A549 (cell line): Measurements from ENCODE around the gene HBZ. TPM values are rescaled to one million over a fixed set of nuclear protein-coding genes. Genes with fewer than 3 reads are reported as not detected.

Experiments used
- ATAC-seq, 2 experiments: fragments of 200-7000 bp in 1 of 2; fragments of >200 bp in 1 of 2; cut with Nextera tagmentation in 1 of 2; cut with Tn5 transposase in 1 of 2; 3 replicates each; pipeline versions ENCODE4 v1.8.0 to v1.9.1; 2018 to 2020; ENCODE audit warnings: mild to moderate bottlenecking in 1 of 2, moderate library complexity in 1 of 2
- CTCF ChIA-PET: fragments of 300-600 bp; sonication (Branson Sonifier 250); formaldehyde crosslinking; extraction: SDS; loops from one replicate; lab custom pipeline; 2021; ENCODE audit warnings: antibody characterized with exemption, inconsistent platforms; lab: Yijun Ruan, JAX
- POLR2A ChIA-PET: fragments of 350-600 bp; formaldehyde crosslinking; extraction: SDS; loops from one replicate; lab custom pipeline; 2021; ENCODE audit warnings: antibody characterized with exemption, inconsistent platforms; lab: Yijun Ruan, JAX
- DNase-seq, 2 experiments: peaks; one replicate each; pipeline versions ENCODE4 v3.0.0 to v3.0.0-alpha.2; 2011 to 2016; ENCODE audit warnings: low read depth in 1 of 2, low spot score in 1 of 2
- FAIRE-seq: peaks from 2 replicates; lab custom pipeline; 2011; peaks lifted over from hg19 to GRCh38; lab: Jason Lieb, UNC
- H3K27ac ChIP-seq, 2 experiments: fragments of >200 bp; sonication (Bioruptor Twin); formaldehyde crosslinking; 3 replicates each; pipeline ENCODE4 v1.5.1; 2016 to 2017
- H3K4me1 ChIP-seq: fragments of >200 bp; sonication (Bioruptor Twin); formaldehyde crosslinking; 3 replicates; pipeline ENCODE4 v1.6.1; 2016
- H3K4me2 ChIP-seq: fragments of >200 bp; sonication (Bioruptor Twin); formaldehyde crosslinking; 3 replicates; pipeline ENCODE4 v1.6.1; 2016
- H3K4me3 ChIP-seq: fragments of >200 bp; sonication (Bioruptor Twin); formaldehyde crosslinking; 3 replicates; pipeline ENCODE4 v1.5.1; 2016
- H3K9me3 ChIP-seq: fragments of >200 bp; sonication (Bioruptor Twin); formaldehyde crosslinking; 3 replicates; pipeline ENCODE4 v1.6.1; 2016
- CBX8 ChIP-seq: fragments of 200-600 bp; sonication (generic); IDR thresholded peaks from 2 replicates; pipeline ENCODE4 v1.6.1; 2016
- CEBPB ChIP-seq, 2 experiments: fragments of >200 bp in 1 of 2; sonication (Bioruptor Twin) in 1 of 2; formaldehyde crosslinking in 1 of 2; IDR thresholded peaks; 2 replicates each; pipeline ENCODE4 v1.6.1; 2012 to 2016
- CHD4 ChIP-seq: fragments of 200-600 bp; sonication (generic); IDR thresholded peaks from 2 replicates; pipeline ENCODE4 v1.6.1; 2016; ENCODE audit warnings: antibody characterized with exemption, mild to moderate bottlenecking, borderline replicate concordance
- EHF ChIP-seq: fragments of 250-450 bp; sonication (Bioruptor Pico); IDR thresholded peaks from 2 replicates; pipeline ENCODE4 v1.5.0; 2020; ENCODE audit warnings: mild to moderate bottlenecking
- EP300 ChIP-seq, 2 experiments: fragments of >200 bp; sonication (Bioruptor Twin); formaldehyde crosslinking; IDR thresholded peaks; 2 replicates in 1 of 2; 3 replicates in 1 of 2; pipeline ENCODE4 v1.6.1; 2016 to 2017
- ESRRA ChIP-seq: fragments of 150-350 bp; IDR thresholded peaks from 2 replicates; pipeline ENCODE4 v1.6.1; 2014; ENCODE audit warnings: mild to moderate bottlenecking, low read length, borderline replicate concordance
- FOSB ChIP-seq: fragments of 250-450 bp; sonication (Bioruptor Pico); IDR thresholded peaks from 2 replicates; pipeline ENCODE4 v1.5.0; 2020; ENCODE audit warnings: mild to moderate bottlenecking, moderate library complexity
- FOSL2 ChIP-seq, 2 experiments: fragments of 450-650 bp in 1 of 2; fragments of >200 bp in 1 of 2; sonication (Bioruptor Twin) in 1 of 2; formaldehyde crosslinking; IDR thresholded peaks; 2 replicates each; pipeline versions ENCODE4 v1.5.0 to v1.6.1; 2016 to 2020; ENCODE audit warnings: mild to moderate bottlenecking in 1 of 2, moderate library complexity in 1 of 2
- GATA3 ChIP-seq: IDR thresholded peaks from 2 replicates; pipeline ENCODE4 v1.6.1; 2012; ENCODE audit warnings: borderline replicate concordance
- HOXA7 ChIP-seq: fragments of 250-450 bp; sonication (Bioruptor Pico); IDR thresholded peaks from 2 replicates; pipeline ENCODE4 v1.5.0; 2020; ENCODE audit warnings: mild to moderate bottlenecking, moderate library complexity
- HOXB13 ChIP-seq: fragments of 250-450 bp; sonication (Bioruptor Pico); IDR thresholded peaks from 2 replicates; pipeline ENCODE4 v1.5.0; 2020; ENCODE audit warnings: low read depth, mild to moderate bottlenecking, moderate library complexity
- JUNB ChIP-seq: fragments of >200 bp; sonication (Bioruptor Twin); formaldehyde crosslinking; IDR thresholded peaks from 2 replicates; pipeline ENCODE4 v1.6.1; 2016
- KDM5A ChIP-seq: fragments of 200-600 bp; sonication (generic); IDR thresholded peaks from 2 replicates; pipeline ENCODE4 v1.6.1; 2016; ENCODE audit warnings: antibody characterized with exemption, mild to moderate bottlenecking
- POLR2A ChIP-seq: IDR thresholded peaks from 2 replicates; pipeline ENCODE4 v1.6.1; 2012; ENCODE audit warnings: mild to moderate bottlenecking, low read length
- POLR2AphosphoS2 ChIP-seq: conservative IDR thresholded peaks from 2 replicates; pipeline ENCODE4 v1.6.1; 2012; ENCODE audit warnings: low read length, improper control_type of control experiment, inconsistent platforms
- RARB ChIP-seq: fragments of 250-450 bp; sonication (Bioruptor Pico); IDR thresholded peaks from 2 replicates; pipeline ENCODE4 v1.8.0; 2021; ENCODE audit warnings: mild to moderate bottlenecking, moderate library complexity
- RCOR1 ChIP-seq: fragments of 150-350 bp; IDR thresholded peaks from 2 replicates; pipeline ENCODE4 v1.6.1; 2014; ENCODE audit warnings: antibody characterized with exemption, low read length, low read depth
- RFX5 ChIP-seq: fragments of 450-650 bp; IDR thresholded peaks from 2 replicates; pipeline ENCODE4 v1.7.1; 2014; ENCODE audit warnings: antibody characterized with exemption, mild to moderate bottlenecking, moderate library complexity
- RNF2 ChIP-seq: fragments of 200-600 bp; sonication (generic); IDR thresholded peaks from 2 replicates; pipeline ENCODE4 v1.6.1; 2016; ENCODE audit warnings: low read depth, mild to moderate bottlenecking, antibody characterized with exemption, moderate library complexity, borderline replicate concordance
- SREBF2 ChIP-seq: fragments of 450-650 bp; IDR thresholded peaks from 2 replicates; pipeline ENCODE4 v1.6.1; 2014; ENCODE audit warnings: mild to moderate bottlenecking, moderate library complexity
- ZC3H11A ChIP-seq: fragments of 450-650 bp; IDR thresholded peaks from 2 replicates; pipeline ENCODE4 v1.6.1; 2014; ENCODE audit warnings: antibody characterized with exemption, mild to moderate bottlenecking
- WGBS: methylation state at CpG from one replicate; pipeline ENCODE4 v1.1.6; 2017; ENCODE audit errors: missing lambda C conversion rate; 5-methylcytosine and 5-hydroxymethylcytosine counted together
- polyA plus RNA-seq, 4 experiments: library from polyadenylated mRNA; depleted of rRNA in 3 of 4; stranded (reverse); fragments of >200 nt; fragmentation: RNase III in 1 of 4; extraction: RNeasy Plus Mini Kit Qiagen cat#74134 plus additional on column Dnase treatment in 1 of 4; gene quantifications; 2 replicates in 3 of 4; 3 replicates in 1 of 4; pipeline ENCODE4 v1.2.3, GENCODE V29; 2011 to 2017
- TF ChIP-seq, protein P1 (sequence below): fragments of 250-450 bp; sonication (Bioruptor Pico); IDR thresholded peaks from 2 replicates; pipeline ENCODE4 v1.5.0; 2021; ENCODE audit warnings: mild to moderate bottlenecking, moderate library complexity, borderline replicate concordance
- TF ChIP-seq, protein P2 (sequence below): fragments of 150-350 bp; IDR thresholded peaks from 2 replicates; pipeline ENCODE4 v1.6.1; 2014; ENCODE audit warnings: low read depth, mild to moderate bottlenecking, low read length
- TF ChIP-seq, protein P3 (sequence below): fragments of 250-450 bp; sonication (Bioruptor Pico); IDR thresholded peaks from 2 replicates; pipeline ENCODE4 v1.5.0; 2020; ENCODE audit warnings: low read depth, mild to moderate bottlenecking, moderate library complexity
- TF ChIP-seq, protein P4 (sequence below): fragments of >200 bp; sonication (Bioruptor Twin); formaldehyde crosslinking; IDR thresholded peaks from 3 replicates; pipeline ENCODE4 v1.6.1; 2016
- TF ChIP-seq, protein P5 (sequence below): IDR thresholded peaks from 2 replicates; pipeline ENCODE4 v1.6.1; 2012
- TF ChIP-seq, protein P6 (sequence below): fragments of >200 bp; sonication (Bioruptor Twin); formaldehyde crosslinking; IDR thresholded peaks from 3 replicates; pipeline ENCODE4 v1.5.1; 2016
- TF ChIP-seq, protein P7 (sequence below): IDR thresholded peaks from 2 replicates; pipeline ENCODE4 v1.6.1; 2012; ENCODE audit warnings: low read depth, borderline replicate concordance

HBZ gene
- polyA plus RNA-seq, 2 of the 4 experiments (the other 2 are of a cell fraction) = not detected

DNA sequence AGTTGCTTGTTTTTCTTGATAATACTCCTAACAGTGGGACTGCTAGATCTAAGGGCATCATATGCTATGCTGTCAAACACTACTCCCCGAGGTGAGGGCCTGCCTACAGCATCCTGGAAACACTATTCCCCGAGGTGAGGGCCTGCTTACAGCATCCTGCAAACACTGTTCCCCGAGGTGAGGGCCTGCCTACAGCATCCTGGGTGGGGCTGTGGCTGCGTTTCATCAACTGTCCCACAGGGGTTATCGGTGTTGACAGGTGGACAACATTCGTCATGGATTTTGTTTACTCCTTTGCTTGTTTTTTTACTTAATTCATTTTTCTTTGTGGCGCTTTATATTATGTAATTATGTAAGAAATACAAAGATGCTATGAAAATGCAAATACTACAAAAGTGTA, 36.4 kb upstream of the HBZ start:
- CTCF ChIA-PET = interaction anchor here (1.0 to 4.8 kb wide), 4 partner anchors 14 to 246 kb away, joined by 3 to 52 read pairs (median 30); partner anchors contain the start of gene HBQ1
- H3K27ac ChIP-seq = no peak overlapping the region
- 76% methylated on average over 7 of the region's 7 CpGs for WGBS
- H3K4me2 ChIP-seq = no peak overlapping the region
- TF ChIP-seq POLR2A = no peak
- no peak for TF ChIP-seq JUNB
- TF ChIP-seq, protein P1, sequence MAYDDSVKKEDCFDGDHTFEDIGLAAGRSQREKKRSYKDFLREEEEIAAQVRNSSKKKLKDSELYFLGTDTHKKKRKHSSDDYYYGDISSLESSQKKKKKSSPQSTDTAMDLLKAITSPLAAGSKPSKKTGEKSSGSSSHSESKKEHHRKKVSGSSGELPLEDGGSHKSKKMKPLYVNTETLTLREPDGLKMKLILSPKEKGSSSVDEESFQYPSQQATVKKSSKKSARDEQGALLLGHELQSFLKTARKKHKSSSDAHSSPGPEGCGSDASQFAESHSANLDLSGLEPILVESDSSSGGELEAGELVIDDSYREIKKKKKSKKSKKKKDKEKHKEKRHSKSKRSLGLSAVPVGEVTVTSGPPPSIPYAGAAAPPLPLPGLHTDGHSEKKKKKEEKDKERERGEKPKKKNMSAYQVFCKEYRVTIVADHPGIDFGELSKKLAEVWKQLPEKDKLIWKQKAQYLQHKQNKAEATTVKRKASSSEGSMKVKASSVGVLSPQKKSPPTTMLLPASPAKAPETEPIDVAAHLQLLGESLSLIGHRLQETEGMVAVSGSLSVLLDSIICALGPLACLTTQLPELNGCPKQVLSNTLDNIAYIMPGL (CRISPR knock-in tag) = no peak
- TF ChIP-seq KDM5A = no peak
- no peak for TF ChIP-seq RFX5
- TF ChIP-seq FOSL2 (IDR thresholded peaks at IDR 0.05) = no peak
- no peak for TF ChIP-seq FOSL2 (CRISPR knock-in tag; IDR thresholded peaks at IDR 0.05)
- no peak for TF ChIP-seq GATA3
- TF ChIP-seq CEBPB (IDR thresholded peaks at IDR 0.05) = no peak
- TF ChIP-seq SREBF2 = no peak
- TF ChIP-seq HOXA7 = no peak
- TF ChIP-seq, protein P2, sequence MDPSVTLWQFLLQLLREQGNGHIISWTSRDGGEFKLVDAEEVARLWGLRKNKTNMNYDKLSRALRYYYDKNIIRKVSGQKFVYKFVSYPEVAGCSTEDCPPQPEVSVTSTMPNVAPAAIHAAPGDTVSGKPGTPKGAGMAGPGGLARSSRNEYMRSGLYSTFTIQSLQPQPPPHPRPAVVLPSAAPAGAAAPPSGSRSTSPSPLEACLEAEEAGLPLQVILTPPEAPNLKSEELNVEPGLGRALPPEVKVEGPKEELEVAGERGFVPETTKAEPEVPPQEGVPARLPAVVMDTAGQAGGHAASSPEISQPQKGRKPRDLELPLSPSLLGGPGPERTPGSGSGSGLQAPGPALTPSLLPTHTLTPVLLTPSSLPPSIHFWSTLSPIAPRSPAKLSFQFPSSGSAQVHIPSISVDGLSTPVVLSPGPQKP = no peak
- TF ChIP-seq, protein P3, sequence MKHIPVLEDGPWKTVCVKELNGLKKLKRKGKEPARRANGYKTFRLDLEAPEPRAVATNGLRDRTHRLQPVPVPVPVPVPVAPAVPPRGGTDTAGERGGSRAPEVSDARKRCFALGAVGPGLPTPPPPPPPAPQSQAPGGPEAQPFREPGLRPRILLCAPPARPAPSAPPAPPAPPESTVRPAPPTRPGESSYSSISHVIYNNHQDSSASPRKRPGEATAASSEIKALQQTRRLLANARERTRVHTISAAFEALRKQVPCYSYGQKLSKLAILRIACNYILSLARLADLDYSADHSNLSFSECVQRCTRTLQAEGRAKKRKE = no peak
- no peak for TF ChIP-seq CHD4
- no peak for TF ChIP-seq FOSB (CRISPR knock-in tag)
- no peak for TF ChIP-seq RCOR1
- TF ChIP-seq ZC3H11A = no peak
- TF ChIP-seq HOXB13 (CRISPR knock-in tag) = no peak
- TF ChIP-seq POLR2AphosphoS2 = no peak
- no peak for TF ChIP-seq RARB (CRISPR knock-in tag)
- no peaks in the 10 kb centered on the region for H3K9me3 ChIP-seq
- H3K4me1 ChIP-seq = peaks cover 31% of the 10 kb centered on the region
- ATAC-seq (no peak), FAIRE-seq (no peak), DNase-seq (no peak)
- no peak overlapping the region for H3K4me3 ChIP-seq
- POLR2A ChIA-PET = no interaction called here

DNA sequence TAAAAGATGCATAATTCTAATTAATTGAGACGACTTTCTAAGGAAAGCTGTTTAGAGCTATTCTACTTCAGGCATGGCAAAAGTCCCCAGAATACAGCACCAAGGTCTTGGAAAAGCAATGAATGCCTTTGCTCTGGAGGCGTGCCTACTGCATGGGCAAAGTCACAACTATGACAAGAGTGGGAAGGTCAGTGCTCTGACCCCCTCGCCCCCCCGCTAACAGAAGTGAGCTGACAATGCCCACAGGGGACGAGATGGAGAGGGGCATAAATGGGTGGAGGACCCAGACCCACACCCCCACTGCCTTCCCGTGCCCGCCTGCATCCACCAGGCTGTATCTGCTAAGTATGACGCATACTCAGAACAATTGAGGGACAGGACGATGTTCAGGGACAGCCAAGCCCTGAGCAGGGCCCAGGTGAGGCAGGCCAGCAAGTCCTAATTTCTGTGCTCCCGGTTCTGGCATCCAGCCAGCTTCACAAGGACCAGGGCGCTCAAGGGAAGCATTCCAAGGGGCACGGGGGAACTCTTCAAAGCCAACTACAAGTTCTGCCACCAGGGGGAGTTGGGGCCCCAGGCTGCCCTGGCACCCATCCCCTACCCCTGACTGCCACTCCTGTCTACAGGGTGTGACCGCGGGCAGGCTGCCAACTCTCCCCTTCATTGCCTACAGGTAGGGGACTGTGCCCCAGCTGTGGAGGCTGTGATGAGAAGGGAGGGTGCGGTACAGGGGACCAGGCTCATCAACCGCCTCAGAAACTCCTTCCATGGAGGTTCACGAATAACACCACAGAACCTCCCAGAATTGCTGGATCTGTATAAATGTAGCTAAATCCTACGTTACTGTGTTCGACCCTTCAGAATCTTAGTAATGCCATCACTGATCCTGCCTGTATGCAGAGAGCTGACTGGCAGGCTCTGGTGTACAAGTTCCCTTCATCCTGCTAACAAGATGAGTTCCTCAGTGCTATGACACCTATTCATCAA, 34.8 kb upstream of the HBZ start:
- ChIA-PET POLR2A (interaction anchor here (0.7 kb wide), 1 partner anchor 20 kb away, joined by 3 read pairs; no protein-coding TSS in a partner anchor), CTCF (interaction anchor here (0.6 to 4.8 kb wide), 31 partner anchors 8 to 298 kb away, joined by 3 to 52 read pairs (median 4); partner anchors contain the start of genes HBQ1 and RHBDF1)
- Histone ChIP-seq H3K4me3 (no peak overlapping the region), H3K4me2 (peak overlapping the region; percentile 16; the same call in 1 of the 3 replicates), H3K27ac (peak overlapping the region in 1 of 2 experiments; percentile 13; a peak in 1 of 6 replicates), H3K9me3 (no peaks in the 10 kb centered on the region), H3K4me1 (peaks cover 29% of the 10 kb centered on the region)
- FAIRE-seq (no peak), DNase-seq (peak; percentile 70 to 74), ATAC-seq (peak; percentile 81 to 92; a peak in 5 of 6 replicates)
- WGBS = 65% methylated on average over 16 of the region's 19 CpGs
- TF ChIP-seq HOXA7 (no peak), EHF (CRISPR knock-in tag) (no peak), ESRRA (no peak), RNF2 (no peak), EP300 (IDR thresholded peaks at IDR 0.05) (no peak), CBX8 (no peak)
- TF ChIP-seq, protein P4, sequence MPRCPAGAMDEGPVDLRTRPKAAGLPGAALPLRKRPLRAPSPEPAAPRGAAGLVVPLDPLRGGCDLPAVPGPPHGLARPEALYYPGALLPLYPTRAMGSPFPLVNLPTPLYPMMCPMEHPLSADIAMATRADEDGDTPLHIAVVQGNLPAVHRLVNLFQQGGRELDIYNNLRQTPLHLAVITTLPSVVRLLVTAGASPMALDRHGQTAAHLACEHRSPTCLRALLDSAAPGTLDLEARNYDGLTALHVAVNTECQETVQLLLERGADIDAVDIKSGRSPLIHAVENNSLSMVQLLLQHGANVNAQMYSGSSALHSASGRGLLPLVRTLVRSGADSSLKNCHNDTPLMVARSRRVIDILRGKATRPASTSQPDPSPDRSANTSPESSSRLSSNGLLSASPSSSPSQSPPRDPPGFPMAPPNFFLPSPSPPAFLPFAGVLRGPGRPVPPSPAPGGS = no peak
- TF ChIP-seq, protein P5, sequence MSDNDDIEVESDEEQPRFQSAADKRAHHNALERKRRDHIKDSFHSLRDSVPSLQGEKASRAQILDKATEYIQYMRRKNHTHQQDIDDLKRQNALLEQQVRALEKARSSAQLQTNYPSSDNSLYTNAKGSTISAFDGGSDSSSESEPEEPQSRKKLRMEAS = 0 out of 2 replicates have a peak, but pooled peaks have one; percentile 23
- TF ChIP-seq, protein P6, sequence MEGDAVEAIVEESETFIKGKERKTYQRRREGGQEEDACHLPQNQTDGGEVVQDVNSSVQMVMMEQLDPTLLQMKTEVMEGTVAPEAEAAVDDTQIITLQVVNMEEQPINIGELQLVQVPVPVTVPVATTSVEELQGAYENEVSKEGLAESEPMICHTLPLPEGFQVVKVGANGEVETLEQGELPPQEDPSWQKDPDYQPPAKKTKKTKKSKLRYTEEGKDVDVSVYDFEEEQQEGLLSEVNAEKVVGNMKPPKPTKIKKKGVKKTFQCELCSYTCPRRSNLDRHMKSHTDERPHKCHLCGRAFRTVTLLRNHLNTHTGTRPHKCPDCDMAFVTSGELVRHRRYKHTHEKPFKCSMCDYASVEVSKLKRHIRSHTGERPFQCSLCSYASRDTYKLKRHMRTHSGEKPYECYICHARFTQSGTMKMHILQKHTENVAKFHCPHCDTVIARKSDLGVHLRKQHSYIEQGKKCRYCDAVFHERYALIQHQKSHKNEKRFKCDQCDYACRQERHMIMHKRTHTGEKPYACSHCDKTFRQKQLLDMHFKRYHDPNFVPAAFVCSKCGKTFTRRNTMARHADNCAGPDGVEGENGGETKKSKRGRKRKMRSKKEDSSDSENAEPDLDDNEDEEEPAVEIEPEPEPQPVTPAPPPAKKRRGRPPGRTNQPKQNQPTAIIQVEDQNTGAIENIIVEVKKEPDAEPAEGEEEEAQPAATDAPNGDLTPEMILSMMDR = peak; percentile 65
- TF ChIP-seq, protein P7, sequence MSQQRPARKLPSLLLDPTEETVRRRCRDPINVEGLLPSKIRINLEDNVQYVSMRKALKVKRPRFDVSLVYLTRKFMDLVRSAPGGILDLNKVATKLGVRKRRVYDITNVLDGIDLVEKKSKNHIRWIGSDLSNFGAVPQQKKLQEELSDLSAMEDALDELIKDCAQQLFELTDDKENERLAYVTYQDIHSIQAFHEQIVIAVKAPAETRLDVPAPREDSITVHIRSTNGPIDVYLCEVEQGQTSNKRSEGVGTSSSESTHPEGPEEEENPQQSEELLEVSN = no peak
